GM20000 (cell line): Measurements from ENCODE around the gene MGAM2.
"Not testable (repeated sequence)": the region's sequence is repeated elsewhere in the genome, so short reads cannot be mapped to it uniquely, and the experiment has no call there.

ENCODE experiments used
- DNase-seq: peaks from one replicate; pipeline ENCODE4 v3.0.0; 2012; ENCODE audit warnings: low spot score
- TF ChIP-seq, protein P1 (sequence below): IDR thresholded peaks from 2 replicates; pipeline ENCODE4 v1.5.1; 2012; ENCODE audit warnings: mild to moderate bottlenecking, control low read depth; ENCODE audit errors: extremely low read depth, missing control alignments

The MGAM2 gene

DNA sequence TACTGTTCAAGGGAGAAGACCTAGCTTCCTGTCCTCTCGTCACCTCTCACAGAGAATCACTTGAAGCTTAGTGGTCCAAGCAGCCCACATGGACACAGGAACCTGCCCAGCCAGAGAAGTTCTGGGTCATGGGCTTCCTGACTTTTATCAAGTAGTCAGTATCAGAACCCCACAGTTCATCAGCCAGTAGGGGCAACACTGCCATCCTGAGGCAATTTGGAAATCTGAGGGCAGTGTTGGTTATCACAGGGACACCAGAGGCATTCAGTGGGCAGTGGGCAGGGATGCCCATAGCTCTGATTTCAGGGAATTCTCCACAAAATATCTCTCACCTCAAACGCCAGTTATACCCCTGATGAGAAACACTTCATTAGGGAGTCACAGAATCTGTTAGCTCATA, 22.5 kb upstream of the MGAM2 start:
- no peak for DNase-seq
- TF ChIP-seq, protein P1, sequence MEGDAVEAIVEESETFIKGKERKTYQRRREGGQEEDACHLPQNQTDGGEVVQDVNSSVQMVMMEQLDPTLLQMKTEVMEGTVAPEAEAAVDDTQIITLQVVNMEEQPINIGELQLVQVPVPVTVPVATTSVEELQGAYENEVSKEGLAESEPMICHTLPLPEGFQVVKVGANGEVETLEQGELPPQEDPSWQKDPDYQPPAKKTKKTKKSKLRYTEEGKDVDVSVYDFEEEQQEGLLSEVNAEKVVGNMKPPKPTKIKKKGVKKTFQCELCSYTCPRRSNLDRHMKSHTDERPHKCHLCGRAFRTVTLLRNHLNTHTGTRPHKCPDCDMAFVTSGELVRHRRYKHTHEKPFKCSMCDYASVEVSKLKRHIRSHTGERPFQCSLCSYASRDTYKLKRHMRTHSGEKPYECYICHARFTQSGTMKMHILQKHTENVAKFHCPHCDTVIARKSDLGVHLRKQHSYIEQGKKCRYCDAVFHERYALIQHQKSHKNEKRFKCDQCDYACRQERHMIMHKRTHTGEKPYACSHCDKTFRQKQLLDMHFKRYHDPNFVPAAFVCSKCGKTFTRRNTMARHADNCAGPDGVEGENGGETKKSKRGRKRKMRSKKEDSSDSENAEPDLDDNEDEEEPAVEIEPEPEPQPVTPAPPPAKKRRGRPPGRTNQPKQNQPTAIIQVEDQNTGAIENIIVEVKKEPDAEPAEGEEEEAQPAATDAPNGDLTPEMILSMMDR, result no peak

GRCh38 chr7:142091961-142092360, 19.6 kb upstream of the MGAM2 start:
- DNase-seq, result no peak
- TF ChIP-seq, protein P1, result no peak

DNA sequence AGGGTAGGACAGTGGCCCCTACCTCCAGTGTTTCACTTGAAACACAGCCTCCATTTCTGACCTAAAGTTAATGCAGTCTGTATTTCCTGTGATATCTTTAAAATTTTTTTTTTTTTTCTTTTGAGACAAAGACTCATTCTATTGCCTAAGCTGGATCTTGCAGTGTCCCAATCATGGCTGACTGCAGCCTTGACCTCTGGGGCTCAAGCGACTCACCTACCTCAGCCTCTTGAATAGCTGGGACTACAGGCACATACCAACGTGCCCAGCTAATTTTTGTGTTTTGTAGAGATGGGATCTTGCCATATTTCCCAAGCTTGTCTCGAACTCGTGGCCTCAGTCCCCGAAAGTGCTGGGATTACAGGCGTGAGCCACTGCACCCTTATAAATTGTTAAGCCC, 16.7 kb upstream of the MGAM2 start:
- TF ChIP-seq, protein P1, result no peak
- DNase-seq, result no peak

GRCh38 chr7:142097571-142097970, 13.9 kb upstream of the MGAM2 start:
- no peak for DNase-seq

DNA sequence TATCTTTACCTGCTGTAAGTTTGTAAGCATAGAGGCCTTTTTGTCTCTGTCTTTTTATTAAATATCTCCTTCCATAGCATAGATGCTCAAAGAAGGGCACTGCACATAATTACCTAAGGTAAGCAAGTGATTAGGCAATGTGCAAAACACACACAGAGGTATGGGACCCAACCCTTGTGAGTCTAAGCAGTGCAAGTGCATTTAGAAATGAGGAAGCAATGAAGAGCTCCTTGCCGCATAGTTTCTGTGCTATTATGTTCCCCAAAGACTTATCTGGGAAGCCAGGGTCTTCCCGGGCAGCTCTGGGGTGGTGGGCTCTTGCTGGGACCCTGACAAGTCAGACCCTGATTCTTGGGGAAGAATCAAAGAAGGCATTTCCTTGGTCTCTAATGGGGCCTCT, 13.5 kb upstream of the MGAM2 start:
- TF ChIP-seq, protein P1, result no peak
- DNase-seq, result no peak

More at GRCh38 chr7:142097571-142097970, 13.9 kb upstream of the MGAM2 start:
- TF ChIP-seq, protein P1, result no peak

DNA sequence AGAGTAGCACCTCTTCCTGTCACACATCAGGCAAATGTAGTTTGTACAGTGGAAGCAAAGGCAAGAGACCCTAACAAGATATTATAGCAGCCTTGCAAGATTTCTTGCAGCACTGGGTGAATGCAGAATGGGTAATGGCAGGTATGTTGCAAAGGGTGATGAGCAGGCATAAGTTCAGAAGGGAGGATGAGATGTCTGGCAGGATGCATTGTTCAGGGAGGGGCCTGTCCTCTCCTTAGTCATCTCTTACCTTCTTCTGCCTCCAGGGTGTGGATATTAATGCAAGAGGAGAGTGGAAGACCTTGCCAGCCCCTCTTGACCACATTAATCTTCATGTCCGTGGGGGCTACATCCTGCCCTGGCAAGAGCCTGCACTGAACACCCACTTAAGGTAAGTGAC, 12.2 kb upstream of the MGAM2 start:
- not testable (repeated sequence) for DNase-seq

DNA sequence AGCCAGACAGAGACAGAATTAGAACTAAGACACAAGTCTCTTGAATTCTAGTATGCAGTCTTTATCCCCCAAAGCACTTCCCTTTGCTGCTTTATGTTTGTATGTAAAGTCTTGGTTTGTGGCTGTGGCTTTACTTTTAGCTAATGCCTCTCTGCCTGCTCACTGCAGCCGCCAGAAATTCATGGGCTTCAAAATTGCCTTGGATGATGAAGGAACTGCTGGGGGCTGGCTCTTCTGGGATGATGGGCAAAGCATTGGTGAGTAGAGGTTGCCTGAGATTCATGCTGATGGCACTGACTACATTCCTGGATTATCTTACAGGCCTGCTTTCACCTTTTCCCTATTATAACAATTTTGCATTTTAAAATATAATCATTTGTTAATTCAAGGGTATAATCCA, 10.9 kb upstream of the MGAM2 start:
- DNase-seq, result no peak
- TF ChIP-seq, protein P1, result no peak

DNA sequence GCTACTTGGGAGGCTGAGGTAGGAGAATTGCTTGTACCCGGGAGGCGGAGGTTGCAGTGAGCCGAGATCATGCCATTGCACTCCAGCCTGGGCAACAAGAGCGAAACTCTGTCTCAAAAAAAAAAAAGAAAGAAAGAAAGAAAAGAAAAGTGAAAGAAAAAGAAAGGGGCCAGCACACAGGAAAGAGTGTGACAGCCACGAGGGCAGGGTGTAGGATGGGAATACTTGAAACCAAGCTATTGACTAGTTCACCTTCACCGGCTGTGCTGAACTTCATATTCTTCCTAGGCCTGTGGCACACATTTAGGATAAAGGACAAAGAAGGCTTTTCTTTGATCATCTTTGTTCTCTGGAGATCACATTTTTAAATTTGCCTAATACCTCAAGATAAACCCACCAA, 9.7 kb upstream of the MGAM2 start:
- not testable (repeated sequence) for DNase-seq
